Endodermal cell (in vitro differentiated cells): ENCODE results near the gene GET4. TPM values are rescaled to one million over a fixed set of nuclear protein-coding genes. Genes with fewer than 3 reads are reported as not detected.

Source experiments
- DNase-seq: peaks from one replicate; pipeline ENCODE4 v3.0.0-alpha.2; 2017
- H3K27ac ChIP-seq: 2 replicates; pipeline ENCODE4 v1.5.1; 2013; ENCODE audit warnings: mild to moderate bottlenecking, low read depth, low read length, moderate library complexity
- H3K27me3 ChIP-seq: 2 replicates; pipeline ENCODE4 v1.6.1; 2013; ENCODE audit warnings: mild to moderate bottlenecking, low read length, moderate library complexity; ENCODE audit not compliant: insufficient read depth, control insufficient read depth, poor library complexity, severe bottlenecking
- H3K36me3 ChIP-seq: 2 replicates; pipeline ENCODE4 v1.7.0; 2013; ENCODE audit warnings: mild to moderate bottlenecking, low read length, moderate library complexity; ENCODE audit not compliant: control insufficient read depth, insufficient read depth
- H3K4me1 ChIP-seq: one replicate; pipeline ENCODE4 v1.7.0; 2013; ENCODE audit warnings: low read length; ENCODE audit not compliant: control insufficient read depth, insufficient read depth
- H3K4me3 ChIP-seq: 2 replicates; pipeline ENCODE4 v1.5.1; 2013; ENCODE audit warnings: mild to moderate bottlenecking, low read length, moderate library complexity
- H3K9ac ChIP-seq: 2 replicates; pipeline ENCODE4 v1.6.1; 2013; ENCODE audit warnings: mild to moderate bottlenecking, low read length, moderate library complexity; ENCODE audit not compliant: poor library complexity, severe bottlenecking; ENCODE audit errors: extremely low read depth
- H3K9me3 ChIP-seq: 2 replicates; pipeline ENCODE4 v1.6.1; 2013; ENCODE audit warnings: mild to moderate bottlenecking, low read length, moderate library complexity; ENCODE audit not compliant: control insufficient read depth
- H3K27ac Mint-ChIP-seq: 2 replicates; pipeline ENCODE4 v1.8.0; 2020; ENCODE audit warnings: mixed read lengths
- H3K27me3 Mint-ChIP-seq: 2 replicates; pipeline ENCODE4 v1.8.0; 2021; ENCODE audit warnings: mild to moderate bottlenecking, mixed read lengths; ENCODE audit not compliant: insufficient read depth
- H3K36me3 Mint-ChIP-seq: 2 replicates; pipeline ENCODE4 v1.8.0; 2020; ENCODE audit warnings: low read depth, mixed read lengths
- H3K4me1 Mint-ChIP-seq: 2 replicates; pipeline ENCODE4 v1.8.0; 2020; ENCODE audit warnings: mixed read lengths
- H3K4me3 Mint-ChIP-seq: 2 replicates; pipeline ENCODE4 v1.8.0; 2020; ENCODE audit warnings: mild to moderate bottlenecking, moderate library complexity, mixed read lengths
- H3K9me3 Mint-ChIP-seq: 2 replicates; pipeline ENCODE4 v1.8.0; 2020; ENCODE audit warnings: mild to moderate bottlenecking, mixed read lengths
- WGBS, 2 experiments: methylation state at CpG; one replicate each; pipeline versions ENCODE4 v1.1.5 to v1.1.7; 2013; ENCODE audit warnings: missing lambda C conversion rate in 2 of 2, mixed read lengths in 1 of 2; ENCODE audit not compliant: insufficient coverage in 1 of 2, insufficient read length in 1 of 2; 5-methylcytosine and 5-hydroxymethylcytosine counted together
- total RNA-seq, 2 donors: library from RNA; stranded (reverse); fragmentation: NEBNext Ultra II Directional in 1 of 2; extraction: Animal tissue kit (Norgen Biotek cat#: 25700) in 1 of 2; gene quantifications; 2 replicates in 1 of 2; 3 replicates in 1 of 2; pipeline ENCODE4 v1.2.1, GENCODE V29; 2021
- TF ChIP-seq, protein P1 (sequence below): fragments of 200-600 bp; sonication (generic); conservative IDR thresholded peaks from 2 replicates; pipeline ENCODE4 v1.5.0; 2021; ENCODE audit warnings: antibody characterized with exemption, mild to moderate bottlenecking

GET4 gene
- total RNA-seq, 2 donors from 2014 or later, result 73.3 to 84.3 TPM

DNA sequence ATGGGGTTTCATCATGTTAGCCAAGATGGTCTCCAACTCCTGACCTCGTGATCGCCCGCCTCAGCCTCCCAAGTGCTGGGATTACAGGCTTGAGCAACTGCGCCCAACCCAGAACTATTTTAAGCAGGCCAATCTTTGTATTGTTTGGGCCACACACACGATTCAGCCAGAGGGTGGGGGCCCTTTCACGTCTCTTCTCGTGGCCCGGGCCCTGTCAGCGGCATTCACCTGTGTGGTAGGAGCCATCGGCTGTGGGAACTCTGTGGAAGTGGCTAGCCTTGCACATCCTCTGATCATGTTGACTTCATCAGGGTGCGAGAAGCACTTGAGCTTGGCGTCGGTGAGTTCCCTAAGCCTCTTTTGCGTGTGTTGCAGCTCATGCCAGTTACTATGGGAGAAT is 27.2 kb upstream of the GET4 start:
- Histone ChIP-seq H3K9me3 (no peaks in the 10 kb centered on the region), H3K27me3 (no peaks in the 10 kb centered on the region), H3K9ac (no peak overlapping the region), H3K27ac (no peak overlapping the region), H3K36me3 (peaks cover 73% of the 10 kb centered on the region), H3K4me3 (no peak overlapping the region), H3K4me1 (no peaks in the 10 kb centered on the region)
- H3K4me1 Mint-ChIP-seq, result no peaks in the 10 kb centered on the region
- peak overlapping the region; percentile 24 for H3K27ac Mint-ChIP-seq
- DNase-seq, result no peak
- TF ChIP-seq, protein P1, sequence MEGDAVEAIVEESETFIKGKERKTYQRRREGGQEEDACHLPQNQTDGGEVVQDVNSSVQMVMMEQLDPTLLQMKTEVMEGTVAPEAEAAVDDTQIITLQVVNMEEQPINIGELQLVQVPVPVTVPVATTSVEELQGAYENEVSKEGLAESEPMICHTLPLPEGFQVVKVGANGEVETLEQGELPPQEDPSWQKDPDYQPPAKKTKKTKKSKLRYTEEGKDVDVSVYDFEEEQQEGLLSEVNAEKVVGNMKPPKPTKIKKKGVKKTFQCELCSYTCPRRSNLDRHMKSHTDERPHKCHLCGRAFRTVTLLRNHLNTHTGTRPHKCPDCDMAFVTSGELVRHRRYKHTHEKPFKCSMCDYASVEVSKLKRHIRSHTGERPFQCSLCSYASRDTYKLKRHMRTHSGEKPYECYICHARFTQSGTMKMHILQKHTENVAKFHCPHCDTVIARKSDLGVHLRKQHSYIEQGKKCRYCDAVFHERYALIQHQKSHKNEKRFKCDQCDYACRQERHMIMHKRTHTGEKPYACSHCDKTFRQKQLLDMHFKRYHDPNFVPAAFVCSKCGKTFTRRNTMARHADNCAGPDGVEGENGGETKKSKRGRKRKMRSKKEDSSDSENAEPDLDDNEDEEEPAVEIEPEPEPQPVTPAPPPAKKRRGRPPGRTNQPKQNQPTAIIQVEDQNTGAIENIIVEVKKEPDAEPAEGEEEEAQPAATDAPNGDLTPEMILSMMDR, result no peak
- no peaks in the 10 kb centered on the region for H3K27me3 Mint-ChIP-seq
- H3K4me3 Mint-ChIP-seq, result no peak overlapping the region
- H3K9me3 Mint-ChIP-seq, result peaks cover 4% of the 10 kb centered on the region
- 92 to 94% methylated on average over 14 of the region's 14 CpGs for WGBS, 2 experiments
- peaks cover 69% of the 10 kb centered on the region for H3K36me3 Mint-ChIP-seq

DNA sequence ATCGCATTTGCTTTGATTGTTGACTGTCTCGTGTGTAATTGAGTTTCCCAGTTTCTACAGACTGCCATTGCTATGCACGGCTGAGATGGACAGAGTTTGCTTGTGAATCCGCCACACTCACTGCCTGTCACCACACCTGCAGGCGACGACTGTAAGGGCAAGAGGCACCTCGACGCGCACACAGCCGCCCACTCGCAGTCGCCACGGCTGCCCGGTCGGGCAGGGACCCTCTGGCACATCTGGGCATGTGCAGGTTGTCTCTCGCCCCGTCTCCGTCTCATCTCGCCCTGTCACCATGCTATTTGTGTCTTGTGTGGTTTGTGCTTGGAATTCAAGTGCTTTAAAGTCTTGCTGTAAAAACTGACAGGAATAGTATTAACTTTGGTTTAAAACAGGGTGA is 26.6 kb upstream of the GET4 start:
- Histone ChIP-seq H3K27me3 (no peaks in the 10 kb centered on the region), H3K9ac (no peak overlapping the region), H3K27ac (no peak overlapping the region), H3K4me3 (no peak overlapping the region), H3K9me3 (no peaks in the 10 kb centered on the region), H3K4me1 (no peaks in the 10 kb centered on the region), H3K36me3 (peaks cover 74% of the 10 kb centered on the region)
- Mint-ChIP-seq H3K4me1 (no peaks in the 10 kb centered on the region), H3K4me3 (no peak overlapping the region), H3K9me3 (peaks cover 4% of the 10 kb centered on the region), H3K27ac (no peak overlapping the region), H3K27me3 (no peaks in the 10 kb centered on the region), H3K36me3 (peaks cover 68% of the 10 kb centered on the region)
- no peak for DNase-seq
- WGBS, 2 experiments, result 94 to 95% methylated on average over 19 of the region's 19 CpGs
- TF ChIP-seq, protein P1, result no peak

DNA sequence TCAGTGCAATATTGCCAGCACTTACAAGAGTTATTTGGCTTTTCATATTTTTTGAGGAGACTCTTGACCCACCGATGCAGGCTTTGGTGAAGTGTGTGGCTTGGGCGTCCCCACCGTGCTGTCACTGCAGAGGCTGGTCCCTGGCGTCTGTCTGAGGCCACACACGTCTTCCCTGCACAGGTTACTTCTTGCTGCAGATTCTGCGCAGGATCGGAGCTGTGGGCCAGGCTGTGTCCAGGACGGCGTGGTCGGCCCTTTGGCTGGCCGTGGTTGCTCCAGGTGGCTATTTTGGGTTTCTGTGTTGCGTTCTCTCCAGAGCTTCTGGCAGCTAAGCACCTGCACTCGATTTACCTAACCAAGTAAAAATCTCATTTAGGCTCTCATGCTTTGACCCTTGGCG is 25.1 kb upstream of the GET4 start:
- no peak overlapping the region for H3K4me3 Mint-ChIP-seq
- no peaks in the 10 kb centered on the region for H3K9me3 ChIP-seq
- no peaks in the 10 kb centered on the region for H3K27me3 Mint-ChIP-seq
- no peak overlapping the region for H3K4me3 ChIP-seq
- peaks cover 4% of the 10 kb centered on the region for H3K9me3 Mint-ChIP-seq
- H3K27ac Mint-ChIP-seq, result no peak overlapping the region
- no peaks in the 10 kb centered on the region for H3K27me3 ChIP-seq
- DNase-seq, result no peak
- TF ChIP-seq, protein P1, result no peak
- H3K4me1 ChIP-seq, result no peaks in the 10 kb centered on the region
- WGBS, 2 experiments, result 91% methylated on average over 14 of the region's 14 CpGs
- H3K36me3 ChIP-seq, result peaks cover 66% of the 10 kb centered on the region
- H3K4me1 Mint-ChIP-seq, result no peaks in the 10 kb centered on the region
- no peak overlapping the region for H3K27ac ChIP-seq
- H3K9ac ChIP-seq, result no peak overlapping the region
- H3K36me3 Mint-ChIP-seq, result peaks cover 66% of the 10 kb centered on the region
